ENCODE data around the gene ISG20.

DNA sequence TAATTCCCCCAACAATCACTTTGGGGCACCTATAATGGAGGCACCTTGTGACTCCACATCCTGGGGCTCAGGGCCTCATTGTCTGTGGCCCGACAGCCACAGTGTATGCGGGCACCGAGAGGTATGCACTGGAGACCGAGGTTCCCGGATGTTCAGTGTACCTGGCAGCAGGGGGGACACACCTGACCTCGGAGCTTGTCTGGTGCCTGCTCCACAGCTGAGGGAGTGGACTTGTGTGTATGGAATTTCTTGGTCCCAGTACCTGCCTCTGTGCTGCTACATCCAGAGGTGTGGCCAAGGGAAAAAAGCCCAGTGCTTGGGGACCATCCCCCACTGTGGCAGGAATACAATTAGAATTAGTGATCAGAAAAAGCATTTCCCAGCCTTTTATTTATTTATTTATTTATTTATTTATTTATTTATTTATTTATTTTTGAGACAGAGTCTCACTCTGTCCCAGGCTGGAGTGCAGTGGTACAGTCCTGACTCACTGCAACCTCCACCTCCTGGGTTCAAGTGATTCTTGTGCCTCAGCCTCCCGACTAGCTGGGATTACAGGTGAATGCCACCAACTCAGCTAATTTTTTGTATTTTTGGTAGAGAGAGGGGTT lies 26.5 kb upstream of the ISG20 start:
- TF ChIP-seq EZH2 (IDR thresholded peaks at IDR 0.05; ENCODE audit: insufficient read depth, poor library complexity, severe bottlenecking) (no peak), EZH2phosphoT487 (IDR thresholded peaks at IDR 0.05; ENCODE audit: insufficient read depth, low read depth) (no peak)

All from GM23248 (cell line).